Kidney (tissue), 14 donors: ENCODE results near the gene RAP1GAP2. TPM values are rescaled to one million over a fixed set of nuclear protein-coding genes. Genes with fewer than 3 reads are reported as not detected.
"Not testable (repeated sequence)": the region's sequence is repeated elsewhere in the genome, so short reads cannot be mapped to it uniquely, and the experiment has no call there.

Experiments used
- DNase-seq, 5 donors: peaks; one replicate each; pipeline ENCODE4 v3.0.0-alpha.2; 2013 to 2020
- FAIRE-seq: peaks from 2 replicates; lab custom pipeline; 2012; peaks lifted over from hg19 to GRCh38; lab: Jason Lieb, UNC
- H3K27ac ChIP-seq, 2 donors: one replicate each; pipeline ENCODE4 v1.7.0; 2013; ENCODE audit warnings: low read depth in 2 of 2, low read length in 2 of 2, inconsistent platforms in 1 of 2
- H3K27me3 ChIP-seq: one replicate; pipeline ENCODE4 v1.7.1; 2013; ENCODE audit warnings: low read length, inconsistent platforms; ENCODE audit not compliant: control insufficient read depth, insufficient read depth
- H3K36me3 ChIP-seq, 3 donors: one replicate each; pipeline versions ENCODE4 v1.7.0 to v1.7.1; 2013; ENCODE audit warnings: low read length in 3 of 3, control low read depth in 1 of 3, inconsistent platforms in 1 of 3; ENCODE audit not compliant: insufficient read depth in 3 of 3, control insufficient read depth in 2 of 3
- H3K4me1 ChIP-seq, 3 donors: one replicate each; pipeline versions ENCODE4 v1.7.0 to v1.7.1; 2013; ENCODE audit warnings: low read length in 3 of 3, inconsistent platforms in 1 of 3, low read depth in 1 of 3; ENCODE audit not compliant: control insufficient read depth in 2 of 3, insufficient read depth in 2 of 3
- H3K4me3 ChIP-seq, 3 donors: one replicate each; pipeline versions ENCODE4 v1.7.0 to v1.8.1; 2013; ENCODE audit warnings: low read length in 3 of 3, control low read depth in 1 of 3, inconsistent platforms in 1 of 3
- H3K9ac ChIP-seq, 3 donors: one replicate each; pipeline versions ENCODE4 v1.7.0 to v1.7.1; 2013; ENCODE audit warnings: low read length in 3 of 3, control low read depth in 1 of 3, inconsistent platforms in 1 of 3
- H3K9me3 ChIP-seq, 3 donors: one replicate each; pipeline versions ENCODE4 v1.7.0 to v1.7.1; 2013; ENCODE audit warnings: low read length in 3 of 3, control low read depth in 1 of 3, inconsistent platforms in 1 of 3; ENCODE audit not compliant: control insufficient read depth in 2 of 3, insufficient read depth in 1 of 3
- intact Hi-C: fragments of 100-400 bp; cut with DNase I; formaldehyde crosslinking; loops from one replicate; pipeline ENCODE4 v1.11.1; 2022
- polyA plus RNA-seq: library from polyadenylated mRNA; stranded (reverse); fragments of 350-450 nt; fragmentation: Illumina TruSeq; extraction: RNeasy Lipid Tissue Mini Kit (QIAGEN cat#74804); gene quantifications from one replicate; pipeline ENCODE4 v1.2.3, GENCODE V29; 2014; ENCODE audit warnings: low read depth, low replicate concordance; ENCODE audit not compliant: insufficient read depth
- total RNA-seq: library from RNA; stranded (reverse); fragmentation: NEBNext Ultra II Directional; extraction: Animal tissue kit (Norgen Biotek cat#: 25700); gene quantifications from one replicate; pipeline ENCODE4 v1.2.1, GENCODE V29; 2021
- TF ChIP-seq, protein P1 (sequence below): IDR thresholded peaks from 3 replicates; pipeline ENCODE4 v1.5.1; 2012; ENCODE audit warnings: mild to moderate bottlenecking, moderate library complexity, borderline replicate concordance; ENCODE audit not compliant: insufficient read depth; ENCODE audit errors: extremely low read depth
- donor health status: control.
- donor health status: control.
- donor health status: control.
- donor health status: control.
- donor health status: control.
- donor health status: DM: yes; HTN: yes; CAD: no.
- donor health status: Normal renal cell carcinoma (clear cell type).

The RAP1GAP2 gene
- total and polyA plus RNA-seq, 2 donors from 2014 or later, result 6.8 to 46.2 TPM

DNA sequence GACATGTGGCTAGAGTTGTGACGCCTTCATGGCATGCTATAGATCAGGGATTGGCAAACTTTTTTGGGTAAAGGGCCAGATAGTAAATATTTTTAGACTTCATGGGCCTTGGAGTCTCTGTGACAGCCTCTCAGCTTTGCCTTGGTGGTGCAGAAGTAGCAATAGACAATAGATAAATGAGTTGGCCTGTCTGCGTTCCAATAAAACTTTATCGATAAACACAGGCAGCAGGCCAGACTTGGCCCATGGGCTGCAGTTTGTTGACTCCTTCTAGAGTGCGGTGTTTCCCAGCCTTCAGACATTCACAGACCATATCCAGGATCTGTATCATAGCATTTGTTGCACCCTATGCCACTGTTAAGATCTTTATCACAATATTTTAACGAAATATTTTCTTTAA, 190.7 kb downstream of the RAP1GAP2 start:
- Histone ChIP-seq H3K27ac (no peak overlapping the region), H3K36me3 (peaks cover 0 to 3% (median 0%) of the 10 kb centered on the region in 3 donors), H3K4me3 (no peak overlapping the region), H3K9me3 (no peaks in the 10 kb centered on the region), H3K27me3 (no peaks in the 10 kb centered on the region), H3K9ac (no peak overlapping the region), H3K4me1 (no peaks in the 10 kb centered on the region)
- FAIRE-seq, result no peak
- no peak for DNase-seq
- intact Hi-C loops, result no loop called here
- TF ChIP-seq, protein P1, sequence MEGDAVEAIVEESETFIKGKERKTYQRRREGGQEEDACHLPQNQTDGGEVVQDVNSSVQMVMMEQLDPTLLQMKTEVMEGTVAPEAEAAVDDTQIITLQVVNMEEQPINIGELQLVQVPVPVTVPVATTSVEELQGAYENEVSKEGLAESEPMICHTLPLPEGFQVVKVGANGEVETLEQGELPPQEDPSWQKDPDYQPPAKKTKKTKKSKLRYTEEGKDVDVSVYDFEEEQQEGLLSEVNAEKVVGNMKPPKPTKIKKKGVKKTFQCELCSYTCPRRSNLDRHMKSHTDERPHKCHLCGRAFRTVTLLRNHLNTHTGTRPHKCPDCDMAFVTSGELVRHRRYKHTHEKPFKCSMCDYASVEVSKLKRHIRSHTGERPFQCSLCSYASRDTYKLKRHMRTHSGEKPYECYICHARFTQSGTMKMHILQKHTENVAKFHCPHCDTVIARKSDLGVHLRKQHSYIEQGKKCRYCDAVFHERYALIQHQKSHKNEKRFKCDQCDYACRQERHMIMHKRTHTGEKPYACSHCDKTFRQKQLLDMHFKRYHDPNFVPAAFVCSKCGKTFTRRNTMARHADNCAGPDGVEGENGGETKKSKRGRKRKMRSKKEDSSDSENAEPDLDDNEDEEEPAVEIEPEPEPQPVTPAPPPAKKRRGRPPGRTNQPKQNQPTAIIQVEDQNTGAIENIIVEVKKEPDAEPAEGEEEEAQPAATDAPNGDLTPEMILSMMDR, result no peak

DNA sequence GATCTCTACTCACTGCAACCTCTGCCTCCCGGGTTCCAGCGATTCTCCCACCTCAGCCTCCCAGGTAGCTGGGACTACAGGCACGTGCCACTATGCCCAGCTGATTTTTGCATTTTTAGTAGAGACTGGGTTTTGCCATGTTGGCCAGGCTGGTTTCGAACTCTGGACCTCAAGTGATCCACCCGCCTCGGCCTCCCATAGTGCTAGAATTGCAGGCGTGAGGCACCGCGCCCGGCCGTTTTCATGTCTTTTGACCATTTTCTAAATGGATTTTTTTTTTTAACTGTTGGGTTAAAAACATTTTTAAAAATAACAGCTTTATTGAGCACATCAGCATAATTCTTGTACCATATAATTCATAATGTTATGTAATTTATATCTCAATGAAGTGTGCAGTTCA, 193.2 kb downstream of the RAP1GAP2 start:
- H3K4me3 ChIP-seq, H3K9me3 ChIP-seq, H3K4me1 ChIP-seq, H3K9ac ChIP-seq, FAIRE-seq, intact Hi-C loops, H3K27ac ChIP-seq, H3K27me3 ChIP-seq, DNase-seq, H3K36me3 ChIP-seq: not testable (repeated sequence)

DNA sequence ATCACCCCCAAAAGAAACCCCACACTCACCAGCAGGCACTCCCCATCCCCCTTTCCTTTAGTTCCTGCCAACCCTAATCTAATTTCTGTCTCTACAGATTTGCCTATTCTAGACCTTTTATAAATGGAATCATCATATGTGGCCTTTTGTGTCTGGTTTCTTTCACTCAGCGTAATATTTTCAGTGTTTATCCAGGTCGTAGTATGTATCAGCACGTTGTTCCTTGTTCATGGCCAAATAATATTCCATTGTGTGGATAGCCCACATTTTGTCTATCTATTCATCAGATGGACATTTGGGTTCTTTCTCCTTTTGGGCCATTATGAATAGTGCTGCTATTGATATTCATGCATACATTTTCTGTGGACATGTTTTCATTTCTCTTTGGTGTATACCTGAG, 193.6 kb downstream of the RAP1GAP2 start:
- no peaks in the 10 kb centered on the region for H3K4me1 ChIP-seq
- no peak overlapping the region for H3K9ac ChIP-seq
- H3K27me3 ChIP-seq, result no peaks in the 10 kb centered on the region
- DNase-seq (no peak), FAIRE-seq (no peak)
- no peak overlapping the region for H3K27ac ChIP-seq
- TF ChIP-seq, protein P1, result no peak
- H3K4me3 ChIP-seq, result no peak overlapping the region
- intact Hi-C loops, result no loop called here
- H3K36me3 ChIP-seq, result peaks cover 0 to 3% (median 0%) of the 10 kb centered on the region in 3 donors
- H3K9me3 ChIP-seq, result no peaks in the 10 kb centered on the region

DNA sequence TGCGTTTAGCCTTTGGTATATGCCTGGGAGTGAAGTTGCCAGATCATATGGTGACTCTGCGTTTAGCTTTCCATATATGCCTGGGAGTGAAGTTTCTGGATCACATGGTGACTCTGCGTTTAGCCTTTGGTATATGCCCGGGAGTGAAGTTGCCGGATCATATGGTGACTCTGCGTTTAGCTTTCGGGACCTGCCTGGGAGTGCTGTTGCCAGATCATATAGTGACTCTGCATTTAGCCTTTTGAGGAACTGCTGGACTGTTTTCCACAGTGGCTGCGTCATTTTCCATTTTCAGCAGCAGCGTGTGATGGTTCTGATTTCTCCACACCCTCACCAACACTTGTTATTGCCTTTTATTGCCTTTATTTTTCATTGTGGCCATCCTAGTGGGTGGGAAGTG, 194.2 kb downstream of the RAP1GAP2 start:
- FAIRE-seq (no peak), DNase-seq (no peak)
- intact Hi-C loops, result no loop called here
- TF ChIP-seq, protein P1, result no peak
- no peak overlapping the region for H3K9ac ChIP-seq
- H3K4me1 ChIP-seq, result no peaks in the 10 kb centered on the region
- H3K36me3 ChIP-seq, result peaks cover 0 to 3% (median 0%) of the 10 kb centered on the region in 3 donors
- H3K27ac ChIP-seq, result no peak overlapping the region
- H3K27me3 ChIP-seq, result no peaks in the 10 kb centered on the region
- no peaks in the 10 kb centered on the region for H3K9me3 ChIP-seq
- no peak overlapping the region for H3K4me3 ChIP-seq

DNA sequence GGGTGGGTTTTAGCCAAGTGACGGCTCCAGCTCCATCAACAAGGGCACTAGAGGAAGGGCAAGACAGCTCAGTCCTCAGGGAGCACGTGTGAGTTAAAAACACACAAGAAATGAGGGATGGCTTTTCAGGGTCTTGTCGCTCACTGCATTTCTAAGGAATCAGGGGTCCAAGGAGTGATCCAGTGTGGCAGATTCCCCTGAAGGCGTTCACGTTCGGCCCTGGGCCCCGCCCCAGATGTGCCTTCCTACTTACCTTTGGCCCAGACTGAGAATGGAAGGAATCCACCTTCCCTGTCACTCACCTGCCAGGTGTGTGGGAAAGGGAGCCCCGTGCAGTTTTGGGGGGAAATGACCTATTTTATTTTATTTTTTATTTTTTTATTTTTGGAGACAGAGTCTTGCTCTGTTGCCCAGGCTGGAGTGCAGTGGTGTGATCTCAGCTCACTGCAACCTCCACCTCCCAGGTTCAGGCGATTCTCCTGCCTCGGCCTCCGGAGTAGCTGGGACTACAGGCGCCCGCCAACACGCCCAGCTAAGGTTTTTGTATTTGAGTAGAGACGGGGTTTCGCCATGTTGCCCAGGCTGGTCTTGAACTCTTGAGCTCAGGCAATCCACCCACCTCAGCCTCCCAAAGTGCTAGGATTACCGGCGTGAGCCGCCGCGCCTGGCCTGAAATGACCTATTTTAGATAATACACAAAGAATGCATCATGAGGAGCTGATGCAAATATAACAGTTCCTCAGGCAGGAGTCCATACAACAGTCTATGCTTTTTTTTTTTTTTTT, 195.3 kb downstream of the RAP1GAP2 start:
- FAIRE-seq, H3K27me3 ChIP-seq, DNase-seq, H3K36me3 ChIP-seq, H3K4me1 ChIP-seq, H3K27ac ChIP-seq, intact Hi-C loops, H3K9me3 ChIP-seq, H3K9ac ChIP-seq, H3K4me3 ChIP-seq: not testable (repeated sequence)
